PC-9 (cell line): Measurements from ENCODE around the gene CMPK2.

Experiments used
- CTCF ChIP-seq: fragments of 200-600 bp; sonication (generic); conservative IDR thresholded peaks from 2 replicates; pipeline ENCODE4 v1.6.1; 2017; ENCODE audit warnings: mixed run types, antibody characterized with exemption, mild to moderate bottlenecking, moderate library complexity
- EZH2 ChIP-seq: fragments of 200-600 bp; sonication (generic); IDR thresholded peaks from 2 replicates; pipeline ENCODE4 v1.8.0; 2017; ENCODE audit warnings: antibody characterized with exemption, low read depth

- TF ChIP-seq EZH2 = no peak
- no peak for TF ChIP-seq CTCF
Observed at GRCh38 chr2:6860296-6860695, 5.4 kb downstream of the CMPK2 start.
